Activated naive CD4-positive, alpha-beta T cell treated with anti-CD3 and anti-CD28 coated beads, Interleukin-2, amount 10 ng/mL, durations not matched to agents 7 days and 5 days (primary cell): ENCODE measurements around the gene DUS4L.

Experiments used
- CTCF ChIA-PET: fragments of 350-600 bp; sonication (Branson Sonifier 250); formaldehyde crosslinking; loops from one replicate; lab custom pipeline; 2021; ENCODE audit warnings: antibody characterized with exemption; lab: Charles Lee
- DNase-seq: peaks from one replicate; pipeline ENCODE4 v3.0.0-alpha.2; 2020
- H3K27ac Mint-ChIP-seq: one replicate; pipeline ENCODE4 v1.8.0; 2021; ENCODE audit warnings: mild to moderate bottlenecking, moderate library complexity, mixed read lengths
- H3K27me3 Mint-ChIP-seq: one replicate; pipeline ENCODE4 v1.8.0; 2021; ENCODE audit warnings: mild to moderate bottlenecking, mixed read lengths
- H3K36me3 Mint-ChIP-seq: one replicate; pipeline ENCODE4 v1.8.0; 2021; ENCODE audit warnings: mixed read lengths
- H3K4me1 Mint-ChIP-seq: one replicate; pipeline ENCODE4 v1.8.0; 2021; ENCODE audit warnings: mixed read lengths
- H3K4me3 Mint-ChIP-seq: one replicate; pipeline ENCODE4 v1.8.0; 2021; ENCODE audit warnings: mild to moderate bottlenecking, moderate library complexity, mixed read lengths
- H3K9me3 Mint-ChIP-seq: one replicate; pipeline ENCODE4 v1.8.0; 2021; ENCODE audit warnings: mixed read lengths

Gene DUS4L

DNA sequence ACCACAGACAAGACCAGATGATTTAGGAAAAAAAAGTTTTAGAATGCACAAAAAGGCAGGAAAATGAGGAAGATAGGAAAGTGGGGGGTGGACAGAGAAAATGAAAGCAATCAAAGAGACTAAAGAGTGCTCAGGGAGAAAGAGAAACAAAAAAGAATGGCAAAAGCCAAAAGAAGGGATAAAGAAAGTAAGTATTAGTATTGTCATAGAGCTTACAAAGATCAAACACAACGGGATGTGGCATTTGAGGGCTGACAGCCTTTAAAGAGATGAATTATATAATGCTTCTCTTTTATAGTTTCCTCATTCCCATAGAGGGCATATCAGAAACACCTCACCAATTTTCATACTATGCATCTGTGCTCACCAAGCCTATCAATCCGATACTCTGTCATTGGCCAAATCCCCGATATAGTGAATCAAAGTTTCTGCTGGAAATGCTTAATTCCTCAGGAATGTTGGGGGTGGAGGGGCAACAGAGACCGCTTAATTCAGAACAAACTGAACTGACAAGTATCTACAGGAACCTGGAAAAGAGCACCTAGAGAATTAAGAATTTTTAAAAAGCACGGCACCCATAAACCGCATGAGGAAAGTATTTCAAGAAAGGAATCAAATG lies 2.8 kb upstream of the DUS4L start:
- H3K9me3 Mint-ChIP-seq = no peaks in the 10 kb centered on the region
- DNase-seq = peak; percentile 54
- peaks cover 19% of the 10 kb centered on the region for H3K36me3 Mint-ChIP-seq
- peak overlapping the region; percentile 84 for H3K27ac Mint-ChIP-seq
- peaks cover 57% of the 10 kb centered on the region for H3K4me1 Mint-ChIP-seq
- CTCF ChIA-PET = no interaction called here
- H3K4me3 Mint-ChIP-seq = peak overlapping the region; percentile 47
- no peaks in the 10 kb centered on the region for H3K27me3 Mint-ChIP-seq

DNA sequence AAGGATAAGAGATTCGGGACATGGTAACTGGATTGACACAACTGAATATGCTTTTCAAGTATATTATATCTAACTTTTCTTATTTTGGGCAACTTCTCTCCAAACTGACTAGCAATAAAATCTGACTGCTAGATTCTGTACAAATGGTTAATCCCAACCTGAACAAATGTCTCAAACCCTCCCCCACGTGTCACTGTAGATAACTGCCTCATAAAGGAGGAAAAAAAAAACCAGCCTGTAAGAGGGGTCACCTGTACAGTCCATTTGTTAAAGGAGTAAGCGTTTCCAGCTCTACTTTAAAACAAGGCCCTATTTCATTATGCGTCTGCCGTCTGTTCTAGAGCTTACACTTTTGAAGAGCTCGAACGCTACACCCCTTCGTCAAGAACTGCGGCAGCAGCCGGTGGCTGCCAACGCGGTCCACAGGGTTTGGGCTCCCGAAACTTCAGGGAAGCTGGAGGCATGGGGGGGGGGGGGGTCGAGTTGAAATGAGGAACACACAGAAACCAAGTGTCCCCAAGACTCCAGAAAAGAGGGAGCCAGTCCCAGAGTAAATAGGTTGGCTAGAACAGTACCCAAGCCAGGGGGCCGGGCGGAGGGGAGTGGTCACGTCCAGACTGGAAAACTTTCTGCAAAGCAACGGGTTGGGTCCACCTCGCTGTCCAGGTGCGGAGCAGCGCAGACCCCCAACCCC lies 543 bp upstream of the DUS4L start:
- no peaks in the 10 kb centered on the region for H3K9me3 Mint-ChIP-seq
- H3K27ac Mint-ChIP-seq = peak overlapping the region; percentile 96
- H3K4me3 Mint-ChIP-seq = peak overlapping the region; percentile 73
- no peaks in the 10 kb centered on the region for H3K27me3 Mint-ChIP-seq
- H3K4me1 Mint-ChIP-seq = peaks cover 57% of the 10 kb centered on the region
- peaks cover 12% of the 10 kb centered on the region for H3K36me3 Mint-ChIP-seq
- no peak for DNase-seq
- CTCF ChIA-PET = interaction anchor here (0.7 to 1.5 kb wide), 5 partner anchors 12 to 316 kb away, joined by 3 to 4 read pairs (median 4); no protein-coding TSS in a partner anchor

DNA sequence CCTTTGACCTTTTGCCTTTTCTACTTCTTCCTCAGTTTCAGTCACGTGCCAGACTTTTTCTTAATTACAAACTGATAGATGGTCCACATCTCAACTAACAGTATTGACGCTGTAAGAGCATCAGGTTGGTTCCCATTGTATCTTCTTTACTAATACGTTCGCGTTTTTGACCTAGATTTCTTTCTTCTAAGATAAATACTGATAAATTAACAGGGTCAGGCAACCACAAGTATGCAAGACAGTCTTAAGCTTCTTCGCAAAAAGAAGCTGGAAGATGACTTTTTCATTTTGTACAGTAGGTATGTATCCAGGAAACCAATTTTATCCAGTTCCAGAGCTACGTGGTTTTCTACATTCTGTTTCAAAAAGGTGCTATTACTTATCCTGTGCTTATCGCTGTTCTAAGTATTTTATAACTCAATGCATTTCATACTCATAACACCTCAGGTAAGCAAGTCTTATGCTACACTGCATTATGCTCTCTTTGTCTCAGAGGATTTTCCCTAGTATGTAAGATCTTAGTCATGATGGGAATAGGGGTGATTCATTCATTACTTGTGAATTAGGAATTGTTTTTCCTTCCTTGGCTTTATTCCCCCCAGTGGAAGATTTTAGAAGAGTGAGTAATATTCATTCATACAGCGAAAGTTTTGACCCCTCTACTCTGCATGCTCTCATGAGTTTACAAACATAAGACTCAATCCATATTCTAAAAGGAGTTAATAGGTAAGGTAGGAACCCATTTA lies 955 bp downstream of the DUS4L start:
- H3K27ac Mint-ChIP-seq = peak overlapping the region; percentile 96
- H3K27me3 Mint-ChIP-seq = no peaks in the 10 kb centered on the region
- CTCF ChIA-PET = interaction anchor here (1.0 to 1.5 kb wide), 3 partner anchors 11 to 178 kb away, joined by 3 to 4 read pairs (median 4); partner anchors contain the start of gene SLC26A4
- peaks cover 49% of the 10 kb centered on the region for H3K4me1 Mint-ChIP-seq
- peak overlapping the region; percentile 73 for H3K4me3 Mint-ChIP-seq
- no peaks in the 10 kb centered on the region for H3K9me3 Mint-ChIP-seq
- DNase-seq = no peak
- H3K36me3 Mint-ChIP-seq = peaks cover 14% of the 10 kb centered on the region

DNA sequence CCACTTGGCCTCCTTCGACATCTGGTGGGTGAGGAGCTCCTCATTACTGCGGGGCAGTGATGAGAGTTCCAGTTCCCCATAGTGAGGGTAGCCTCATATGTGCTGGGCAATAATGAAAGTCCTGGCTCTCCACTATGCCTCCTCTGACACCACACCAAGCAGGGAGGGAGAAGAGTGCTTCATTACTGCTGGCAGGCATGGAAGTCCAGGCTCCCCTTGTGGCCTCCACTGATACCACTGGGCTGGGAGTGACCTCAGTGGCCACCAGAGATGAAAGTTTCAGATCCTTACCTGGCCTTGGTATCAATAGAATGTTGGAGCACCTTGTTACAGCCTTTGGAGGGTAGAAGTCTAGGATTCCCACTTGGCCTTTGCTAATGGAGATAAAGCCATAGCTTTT lies 6.5 kb downstream of the DUS4L start:
- Mint-ChIP-seq H3K27ac (no peak overlapping the region), H3K36me3 (peaks cover 19% of the 10 kb centered on the region), H3K27me3 (no peaks in the 10 kb centered on the region), H3K9me3 (no peaks in the 10 kb centered on the region), H3K4me3 (no peak overlapping the region), H3K4me1 (peaks cover 5% of the 10 kb centered on the region)
- CTCF ChIA-PET = no interaction called here
- DNase-seq = no peak

DNA sequence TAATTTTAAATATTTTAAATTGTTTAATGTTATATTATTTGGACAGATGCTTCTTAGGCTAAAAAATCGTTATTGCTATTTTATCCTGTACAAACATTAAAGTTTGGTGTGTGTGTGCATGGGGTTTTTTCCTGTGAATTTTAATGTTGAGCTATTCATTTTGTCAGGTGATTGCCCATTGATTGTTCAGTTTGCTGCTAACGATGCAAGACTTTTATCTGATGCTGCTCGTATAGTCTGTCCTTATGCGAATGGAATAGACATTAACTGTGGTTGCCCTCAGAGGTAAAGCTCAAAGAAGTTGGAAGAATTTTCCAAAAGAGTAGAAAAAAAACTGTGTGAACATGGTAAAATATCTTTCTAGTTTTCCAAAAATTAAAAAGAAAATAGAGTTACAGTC lies 9.8 kb downstream of the DUS4L start:
- CTCF ChIA-PET = no interaction called here
- H3K36me3 Mint-ChIP-seq = peaks cover 19% of the 10 kb centered on the region

DNA sequence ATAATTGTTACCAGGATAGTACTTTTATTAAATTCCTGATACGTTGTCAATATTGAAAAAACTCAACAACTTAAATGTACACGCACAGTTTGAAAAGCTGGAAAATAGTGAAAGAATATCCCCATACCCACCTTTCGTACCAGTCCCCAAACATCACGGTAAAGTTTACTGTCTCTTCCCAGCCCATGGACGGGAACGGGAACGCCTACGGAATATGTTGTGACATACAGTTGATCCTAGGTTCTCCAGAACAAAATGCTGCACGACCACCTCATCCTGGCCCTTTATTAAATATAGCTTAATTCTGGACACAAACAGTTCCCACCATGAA lies 15.7 kb downstream of the DUS4L start:
- no peaks in the 10 kb centered on the region for H3K27me3 Mint-ChIP-seq
- H3K9me3 Mint-ChIP-seq = no peaks in the 10 kb centered on the region
- H3K27ac Mint-ChIP-seq = peak overlapping the region; percentile 84
- H3K4me3 Mint-ChIP-seq = peak overlapping the region; percentile 88
- DNase-seq = no peak
- peaks cover 26% of the 10 kb centered on the region for H3K4me1 Mint-ChIP-seq
- CTCF ChIA-PET = interaction anchor here (0.8 kb wide), 1 partner anchor 8 kb away, joined by 3 read pairs; no protein-coding TSS in a partner anchor
- H3K36me3 Mint-ChIP-seq = peaks cover 12% of the 10 kb centered on the region

More for the DNA sequence above, 9.8 kb downstream of the DUS4L start:
- peaks cover 4% of the 10 kb centered on the region for H3K4me1 Mint-ChIP-seq
- H3K9me3 Mint-ChIP-seq = no peaks in the 10 kb centered on the region
- H3K27me3 Mint-ChIP-seq = no peaks in the 10 kb centered on the region
- no peak overlapping the region for H3K4me3 Mint-ChIP-seq
- no peak overlapping the region for H3K27ac Mint-ChIP-seq
- no peak for DNase-seq

DNA sequence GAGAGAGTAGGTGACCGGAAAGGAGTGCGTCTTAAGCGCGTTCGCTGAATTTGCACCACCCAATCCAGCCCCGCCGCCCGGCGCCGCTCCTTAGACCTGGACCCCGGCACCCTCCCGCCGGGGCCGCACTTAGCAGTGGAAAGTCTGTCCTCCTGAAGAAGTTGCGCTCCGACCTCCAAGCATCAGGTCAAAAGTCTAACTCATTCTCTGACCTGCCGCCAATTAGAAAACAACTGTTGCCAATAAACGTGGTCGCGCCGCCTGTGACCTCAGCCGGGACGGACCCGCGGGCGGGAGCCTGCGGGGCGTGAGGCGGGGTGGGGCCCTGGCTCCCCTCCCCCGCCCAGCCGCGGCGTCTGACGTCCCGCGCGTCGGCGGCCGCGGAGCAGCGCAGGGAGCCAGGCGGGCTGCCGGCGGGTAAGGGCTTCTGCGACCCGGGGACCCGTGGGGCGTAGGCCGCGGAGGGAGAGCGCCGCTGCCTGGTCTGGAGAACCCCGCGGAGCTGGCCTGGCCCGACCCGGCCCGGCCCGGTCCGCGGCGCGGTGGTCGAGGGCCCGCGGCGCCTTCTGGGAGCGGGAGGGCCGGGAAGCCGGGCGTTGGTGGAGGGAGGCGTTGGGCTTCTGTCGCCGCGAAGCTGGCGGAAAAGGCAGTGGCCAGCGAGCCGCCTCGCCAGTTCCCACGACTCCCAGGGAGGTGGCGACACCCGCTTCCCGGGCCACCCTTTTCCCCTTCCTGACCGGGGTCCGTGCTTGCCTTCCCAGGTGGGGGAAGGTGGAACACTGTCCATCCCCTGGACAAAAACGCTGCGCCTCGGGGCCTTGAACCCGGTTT lies 16.3 kb downstream of the DUS4L start, which contains the start of gene BCAP29:
TSS of gene BCAP29 (plus strand) at position 362 of the 831 bp plus-strand sequence. CDS start 527 bp downstream, outside the sequence.
- CTCF ChIA-PET = interaction anchor here (0.6 to 0.8 kb wide), 2 partner anchors 9 to 95 kb away, joined by 3 read pairs; no protein-coding TSS in a partner anchor
- H3K36me3 Mint-ChIP-seq = peaks cover 12% of the 10 kb centered on the region
- H3K27me3 Mint-ChIP-seq = no peaks in the 10 kb centered on the region
- peak within 1 kb of the TSS; percentile 84 for H3K27ac Mint-ChIP-seq
- H3K4me3 Mint-ChIP-seq = peak within 1 kb of the TSS; percentile 88
- H3K4me1 Mint-ChIP-seq = peaks cover 26% of the 10 kb centered on the region
- no peaks in the 10 kb centered on the region for H3K9me3 Mint-ChIP-seq
- peak; percentile 74 for DNase-seq

DNA sequence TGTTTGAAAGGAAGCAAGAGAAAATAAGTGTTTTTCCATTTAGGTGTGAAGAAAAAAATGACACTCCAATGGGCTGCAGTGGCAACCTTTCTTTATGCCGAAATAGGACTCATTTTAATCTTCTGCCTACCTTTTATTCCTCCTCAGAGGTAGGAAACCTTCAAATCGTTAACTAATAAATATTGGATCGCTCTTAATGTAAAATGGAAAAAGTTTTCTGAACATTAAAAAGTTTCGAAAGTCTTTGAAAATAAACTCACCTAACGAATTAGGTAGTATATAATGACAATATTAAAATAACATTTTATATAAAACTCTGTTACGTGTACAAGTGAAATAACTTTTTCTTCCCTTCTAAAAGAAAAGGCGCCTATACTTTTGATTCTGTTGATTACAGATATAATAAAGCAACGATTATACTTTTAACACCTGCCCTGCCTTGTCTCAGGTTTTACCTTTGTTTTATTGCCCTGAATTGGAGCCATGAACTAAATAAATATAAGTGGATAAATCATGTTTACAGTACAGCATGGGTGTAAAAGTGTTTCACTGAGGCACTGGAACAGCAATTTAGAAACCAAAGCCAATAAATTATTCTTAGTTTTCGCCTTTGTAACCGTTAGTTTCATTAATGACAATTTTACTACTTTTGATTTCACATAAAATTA lies 17.1 kb downstream of the DUS4L start:
- DNase-seq = no peak
- CTCF ChIA-PET = interaction anchor here (0.8 kb wide), 1 partner anchor 80 kb away, joined by 3 read pairs; no protein-coding TSS in a partner anchor
- H3K4me3 Mint-ChIP-seq = peak overlapping the region; percentile 88
- no peaks in the 10 kb centered on the region for H3K9me3 Mint-ChIP-seq
- no peaks in the 10 kb centered on the region for H3K27me3 Mint-ChIP-seq
- H3K4me1 Mint-ChIP-seq = peaks cover 26% of the 10 kb centered on the region
- H3K27ac Mint-ChIP-seq = peak overlapping the region; percentile 28
- H3K36me3 Mint-ChIP-seq = peaks cover 17% of the 10 kb centered on the region

DNA sequence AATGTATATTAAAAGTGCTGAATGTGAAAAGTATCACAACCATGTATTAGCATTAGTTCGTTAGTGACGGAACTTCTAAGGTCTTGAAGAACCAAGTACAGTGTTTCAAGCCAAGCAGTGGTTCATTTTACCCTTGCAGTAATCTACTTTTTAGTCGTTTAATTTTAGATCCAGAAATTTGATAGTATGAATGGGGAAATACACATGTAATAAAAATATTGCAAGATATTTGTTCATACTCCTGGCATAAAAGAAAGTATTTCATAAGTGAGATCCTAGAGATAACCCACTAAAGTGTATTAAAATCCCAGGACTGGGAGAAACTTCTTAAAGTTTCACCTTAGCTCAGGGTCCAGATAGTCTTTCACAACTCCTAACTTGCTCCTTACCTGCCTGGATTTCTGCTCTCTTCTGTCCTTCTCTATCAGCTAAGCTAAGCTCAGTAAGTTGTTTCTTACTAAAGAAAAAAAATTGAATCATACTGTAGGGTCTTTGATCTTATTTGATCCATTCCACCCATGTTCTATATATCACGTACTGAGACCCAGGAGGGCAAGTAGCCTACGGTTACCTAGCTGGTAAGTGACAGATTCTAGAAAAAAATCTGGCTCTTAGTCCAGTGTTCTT lies 17.7 kb downstream of the DUS4L start:
- CTCF ChIA-PET = interaction anchor here (0.8 kb wide), 1 partner anchor 80 kb away, joined by 3 read pairs; no protein-coding TSS in a partner anchor
- H3K4me3 Mint-ChIP-seq = no peak overlapping the region

DNA sequence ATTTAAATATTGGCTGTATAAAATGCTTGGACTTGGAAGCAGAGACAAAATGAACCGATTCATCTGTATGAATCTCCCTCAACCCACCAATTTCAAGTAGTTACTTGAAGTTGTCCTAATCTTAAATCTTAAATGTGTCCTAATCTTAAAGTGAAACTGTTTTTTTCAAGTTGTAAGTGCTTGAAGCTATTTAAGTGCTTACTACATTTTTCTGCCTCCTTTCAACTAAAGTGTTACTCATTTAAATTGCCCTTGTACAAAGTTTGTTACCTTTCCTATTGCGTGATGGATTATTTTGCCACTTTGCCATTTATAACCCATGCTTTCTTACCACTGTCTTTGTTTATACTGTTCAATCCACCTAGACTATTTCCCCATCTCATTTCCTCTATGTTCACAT lies 19.1 kb downstream of the DUS4L start:
- Mint-ChIP-seq H3K4me1 (peaks cover 26% of the 10 kb centered on the region), H3K4me3 (no peak overlapping the region), H3K9me3 (no peaks in the 10 kb centered on the region), H3K27me3 (no peaks in the 10 kb centered on the region), H3K27ac (no peak overlapping the region), H3K36me3 (peaks cover 10% of the 10 kb centered on the region)
- no peak for DNase-seq
- CTCF ChIA-PET = interaction anchor here (0.6 kb wide), 1 partner anchor 292 kb away, joined by 3 read pairs; no protein-coding TSS in a partner anchor

More for the DNA sequence above, 17.7 kb downstream of the DUS4L start:
- peaks cover 12% of the 10 kb centered on the region for H3K36me3 Mint-ChIP-seq
- no peaks in the 10 kb centered on the region for H3K27me3 Mint-ChIP-seq
- H3K4me1 Mint-ChIP-seq = peaks cover 26% of the 10 kb centered on the region
- no peak for DNase-seq
- no peaks in the 10 kb centered on the region for H3K9me3 Mint-ChIP-seq
- no peak overlapping the region for H3K27ac Mint-ChIP-seq

DNA sequence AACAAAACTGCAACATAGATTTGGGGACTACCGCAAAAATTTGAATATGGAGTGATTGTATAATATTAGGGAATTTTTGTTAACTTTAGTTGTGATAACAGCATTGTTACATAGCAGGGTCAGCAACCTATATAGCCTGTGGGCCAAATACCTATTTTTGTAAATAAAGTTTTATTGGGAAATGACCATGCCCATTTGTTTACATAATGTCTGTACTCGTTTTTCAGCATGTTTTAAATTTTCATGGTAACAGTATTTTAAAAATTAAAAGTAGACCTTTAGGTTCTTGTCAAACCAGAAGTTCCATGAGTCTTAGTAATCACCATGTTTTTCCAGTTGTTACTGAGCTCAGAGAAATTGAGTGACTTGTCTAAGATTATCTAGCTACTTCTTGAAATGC lies 20.9 kb downstream of the DUS4L start:
- CTCF ChIA-PET = no interaction called here
- Mint-ChIP-seq H3K9me3 (no peaks in the 10 kb centered on the region), H3K4me1 (peaks cover 17% of the 10 kb centered on the region), H3K27me3 (no peaks in the 10 kb centered on the region), H3K36me3 (peaks cover 10% of the 10 kb centered on the region), H3K27ac (no peak overlapping the region), H3K4me3 (no peak overlapping the region)
- no peak for DNase-seq

DNA sequence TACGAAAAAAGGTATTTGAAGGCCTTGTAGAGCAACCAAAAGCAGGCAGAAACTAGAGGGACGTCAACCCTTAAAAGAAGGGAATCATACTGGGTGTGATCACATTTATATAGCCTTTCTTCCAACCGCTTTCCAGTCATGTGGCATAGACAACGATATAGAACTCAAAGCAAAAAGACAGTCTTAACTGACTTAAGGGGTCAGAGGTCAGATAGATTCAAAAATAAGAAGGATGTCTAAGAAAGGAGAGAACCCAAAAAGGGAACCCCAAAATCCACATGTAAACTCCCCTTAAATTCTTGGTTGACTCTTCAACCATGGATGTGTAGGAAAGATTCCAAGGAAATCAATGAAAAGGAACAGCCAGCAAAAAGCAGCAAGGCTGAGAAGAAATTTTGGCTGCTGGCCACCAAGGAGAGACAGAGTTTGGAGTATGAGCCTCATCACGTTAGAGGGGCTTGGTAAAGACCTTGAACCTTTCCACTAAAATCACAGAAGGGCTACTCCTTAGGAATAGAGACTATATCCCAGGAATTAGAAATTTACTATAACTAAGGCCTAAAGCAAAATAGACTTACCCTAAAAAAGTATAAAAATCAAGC lies 24.9 kb downstream of the DUS4L start:
- Mint-ChIP-seq H3K27ac (no peak overlapping the region), H3K9me3 (no peaks in the 10 kb centered on the region), H3K4me3 (no peak overlapping the region), H3K36me3 (peaks cover 10% of the 10 kb centered on the region), H3K4me1 (no peaks in the 10 kb centered on the region), H3K27me3 (no peaks in the 10 kb centered on the region)
- CTCF ChIA-PET = no interaction called here
- DNase-seq = no peak
